Measurements from ENCODE around the gene ZNF473.
A peak's percentile ranks its signal among the peaks of the same experiment; 100 is the strongest.

Gene ZNF473

DNA sequence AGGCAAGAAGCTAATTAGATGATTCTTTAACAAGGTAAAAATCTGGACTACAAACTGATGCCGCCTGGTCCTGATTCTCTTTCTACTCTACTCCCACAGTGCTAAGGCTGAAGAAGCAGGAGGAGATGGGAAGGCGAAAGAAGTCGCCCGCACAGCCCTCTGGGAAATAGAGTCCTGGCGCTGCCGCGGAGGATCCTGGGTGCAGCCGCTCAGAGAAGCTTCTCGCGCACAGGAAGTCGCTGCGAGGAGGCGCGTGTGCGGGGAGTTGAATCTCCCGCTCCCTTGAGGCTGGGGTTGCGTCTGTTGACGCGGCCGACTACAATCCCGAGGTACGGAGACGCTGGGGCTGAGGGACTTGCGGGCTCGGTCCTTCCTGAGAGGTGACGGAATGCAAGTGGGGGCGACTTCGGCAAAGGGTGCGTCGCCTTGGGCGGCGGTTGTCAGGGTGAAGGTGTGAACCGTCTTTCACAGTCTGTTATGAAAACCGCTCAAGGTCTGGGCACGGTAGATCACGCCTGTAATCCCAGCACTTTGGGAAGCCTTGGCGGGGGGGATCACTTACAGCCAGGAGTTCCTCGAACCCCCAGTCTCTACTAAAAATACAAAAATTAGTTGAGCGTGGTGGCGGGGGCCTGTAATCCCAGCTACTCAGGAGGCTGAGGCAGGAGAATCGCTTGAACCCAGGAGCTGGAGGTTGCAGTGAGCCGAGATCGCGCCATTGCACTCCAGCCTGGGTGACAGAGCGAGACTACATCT, at the start of gene ZNF473:
Gene ZNF473 (plus strand): TSS at position 212 of the 756 bp plus-strand sequence. CDS start 5,078 bp downstream, outside the sequence.
- peak within 1 kb of the TSS; percentile 96 for H3K4me3 ChIP-seq (ENCODE audit: low read depth, low read length)
- TF ChIP-seq, protein P1, sequence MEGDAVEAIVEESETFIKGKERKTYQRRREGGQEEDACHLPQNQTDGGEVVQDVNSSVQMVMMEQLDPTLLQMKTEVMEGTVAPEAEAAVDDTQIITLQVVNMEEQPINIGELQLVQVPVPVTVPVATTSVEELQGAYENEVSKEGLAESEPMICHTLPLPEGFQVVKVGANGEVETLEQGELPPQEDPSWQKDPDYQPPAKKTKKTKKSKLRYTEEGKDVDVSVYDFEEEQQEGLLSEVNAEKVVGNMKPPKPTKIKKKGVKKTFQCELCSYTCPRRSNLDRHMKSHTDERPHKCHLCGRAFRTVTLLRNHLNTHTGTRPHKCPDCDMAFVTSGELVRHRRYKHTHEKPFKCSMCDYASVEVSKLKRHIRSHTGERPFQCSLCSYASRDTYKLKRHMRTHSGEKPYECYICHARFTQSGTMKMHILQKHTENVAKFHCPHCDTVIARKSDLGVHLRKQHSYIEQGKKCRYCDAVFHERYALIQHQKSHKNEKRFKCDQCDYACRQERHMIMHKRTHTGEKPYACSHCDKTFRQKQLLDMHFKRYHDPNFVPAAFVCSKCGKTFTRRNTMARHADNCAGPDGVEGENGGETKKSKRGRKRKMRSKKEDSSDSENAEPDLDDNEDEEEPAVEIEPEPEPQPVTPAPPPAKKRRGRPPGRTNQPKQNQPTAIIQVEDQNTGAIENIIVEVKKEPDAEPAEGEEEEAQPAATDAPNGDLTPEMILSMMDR (IDR thresholded peaks at IDR 0.05; ENCODE audit: borderline replicate concordance, insufficient read depth, low read depth, low read length) = no peak

DNA sequence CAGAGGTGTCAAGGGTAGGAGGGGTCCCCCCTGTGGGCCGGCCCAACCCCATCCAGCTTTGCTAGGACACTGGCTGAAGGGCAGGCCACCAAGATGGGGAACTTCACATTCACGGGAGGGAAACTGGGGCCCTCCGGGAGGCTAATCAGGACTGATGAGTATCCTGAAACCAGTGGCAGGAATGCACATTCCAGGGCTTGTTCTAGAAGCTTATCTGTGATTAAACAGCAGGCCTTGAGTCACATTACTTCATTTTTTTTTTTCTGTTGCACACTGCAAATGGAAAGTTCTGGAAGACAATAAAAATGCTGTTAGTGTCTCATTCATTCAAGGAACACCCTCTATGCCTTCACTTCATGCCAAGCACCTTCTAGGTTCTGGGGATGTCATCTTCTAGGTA, 49.3 kb upstream of the ZNF473 start:
- no peak overlapping the region for H3K4me3 ChIP-seq (ENCODE audit: low read depth, low read length)
- TF ChIP-seq, protein P1 (IDR thresholded peaks at IDR 0.05; ENCODE audit: borderline replicate concordance, insufficient read depth, low read depth, low read length) = no peak

DNA sequence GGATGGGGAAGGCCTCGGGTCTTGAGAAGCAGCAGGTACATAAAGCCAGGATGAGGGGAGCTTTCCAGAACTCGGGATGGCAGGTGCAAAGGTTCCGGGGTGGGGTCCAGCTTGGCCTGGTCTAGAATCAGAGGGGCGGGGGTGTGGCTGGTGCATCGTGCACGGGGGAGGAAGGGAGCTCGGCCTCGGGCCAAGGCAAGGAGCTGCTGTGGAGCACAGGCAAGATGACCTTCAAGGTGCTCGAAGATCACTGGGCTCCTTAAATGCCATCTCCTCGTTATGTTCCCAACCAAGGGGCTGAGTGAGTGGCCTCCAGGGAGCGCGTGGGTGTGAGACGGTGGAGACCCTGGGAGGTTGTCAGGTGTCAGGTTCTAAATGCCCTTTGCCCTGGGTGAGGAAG, 48.7 kb upstream of the ZNF473 start:
- TF ChIP-seq, protein P1 (IDR thresholded peaks at IDR 0.05; ENCODE audit: borderline replicate concordance, insufficient read depth, low read depth, low read length) = no peak
- H3K4me3 ChIP-seq (ENCODE audit: low read depth, low read length) = no peak overlapping the region

DNA sequence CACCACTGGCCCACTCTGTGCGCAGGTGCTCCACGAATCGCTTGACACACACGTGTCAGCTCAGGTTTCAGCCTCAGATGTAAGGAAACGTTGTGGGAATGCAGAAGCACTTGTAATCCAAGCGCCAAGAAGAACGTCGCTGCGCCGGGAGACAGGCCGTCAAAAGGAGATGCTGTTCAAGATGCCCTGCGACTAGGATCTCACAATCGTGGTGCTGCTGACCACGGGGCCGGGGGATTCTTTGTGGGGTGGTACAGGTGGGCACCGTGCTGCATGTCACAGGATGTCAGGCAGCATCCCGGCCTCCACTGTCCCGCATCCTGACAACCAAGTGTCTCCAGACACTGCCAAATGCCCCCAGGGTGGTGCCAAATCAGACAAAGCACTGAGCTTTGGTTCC, 47.9 kb upstream of the ZNF473 start:
- TF ChIP-seq, protein P1 (IDR thresholded peaks at IDR 0.05; ENCODE audit: borderline replicate concordance, insufficient read depth, low read depth, low read length) = no peak
- H3K4me3 ChIP-seq (ENCODE audit: low read depth, low read length) = no peak overlapping the region

DNA sequence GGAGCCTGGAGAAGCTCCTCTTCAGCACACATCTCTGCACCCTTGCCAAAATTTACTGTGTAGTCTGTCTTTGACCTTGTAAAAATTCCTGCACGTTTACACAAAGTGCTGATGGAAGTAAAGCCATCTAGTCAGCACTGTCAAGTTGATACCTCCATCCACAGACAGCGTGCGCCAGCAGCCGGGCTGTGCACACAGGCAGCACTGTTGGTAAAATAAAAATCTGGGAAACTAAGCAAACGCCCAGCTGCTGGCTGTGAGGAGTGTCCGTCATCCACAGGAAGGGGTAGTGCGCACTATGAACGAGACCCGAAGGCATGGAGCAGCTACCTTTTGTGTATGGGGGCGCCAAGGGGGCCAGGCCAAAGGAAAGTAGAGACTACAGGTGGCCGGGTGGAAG, 47.5 kb upstream of the ZNF473 start:
- TF ChIP-seq, protein P1 (IDR thresholded peaks at IDR 0.05; ENCODE audit: borderline replicate concordance, insufficient read depth, low read depth, low read length) = no peak
- H3K4me3 ChIP-seq (ENCODE audit: low read depth, low read length) = no peak overlapping the region

DNA sequence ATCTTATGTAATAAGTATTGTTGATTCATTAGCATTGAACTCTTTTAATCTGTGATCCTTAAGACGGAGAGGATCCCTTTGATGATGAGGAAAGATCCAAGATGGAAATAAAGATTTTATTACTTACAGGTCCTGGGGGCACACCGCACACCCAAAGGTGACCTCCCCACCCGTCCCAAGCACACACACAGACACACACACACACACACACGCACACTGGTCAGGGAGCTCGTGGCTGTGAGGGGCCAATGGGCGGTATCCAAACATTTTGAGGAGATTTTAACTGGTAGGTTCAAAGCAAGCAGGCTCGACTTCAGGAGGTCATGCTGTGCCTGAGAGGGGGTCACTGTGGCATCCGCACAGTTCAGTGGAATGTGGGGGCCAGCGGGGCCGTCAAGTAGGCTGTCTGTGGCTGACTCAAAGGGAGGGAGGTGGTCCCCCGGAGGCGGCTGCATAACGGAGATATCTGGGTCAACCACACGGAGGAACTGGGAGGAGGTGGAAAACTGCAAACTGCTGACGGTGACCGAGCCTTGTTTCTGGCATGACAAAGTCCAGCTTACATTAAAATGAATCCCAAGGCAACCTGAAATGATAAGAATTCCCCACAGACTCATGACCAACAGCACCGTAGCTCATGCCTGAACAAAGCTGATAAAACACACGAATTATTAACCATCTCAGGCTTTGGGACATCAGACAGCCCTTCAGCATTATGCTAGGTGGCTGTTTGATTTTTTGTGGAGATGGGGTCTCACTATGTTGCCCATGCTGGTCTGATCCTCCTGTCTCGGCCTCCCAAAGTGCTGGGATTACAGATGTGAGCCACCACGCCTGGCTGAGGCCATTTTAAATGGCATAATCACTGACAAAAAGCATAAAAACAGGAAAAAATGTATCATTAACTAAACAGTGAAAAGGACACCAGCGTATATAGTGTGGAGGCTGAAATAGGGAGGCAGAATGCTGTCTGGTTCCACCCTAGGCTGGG, 43.9 kb upstream of the ZNF473 start:
- TF ChIP-seq, protein P1 (IDR thresholded peaks at IDR 0.05; ENCODE audit: borderline replicate concordance, insufficient read depth, low read depth, low read length) = no peak
- no peak overlapping the region for H3K4me3 ChIP-seq (ENCODE audit: low read depth, low read length)

Measured in GM12875 (cell line).